HG03571 (cell line): ENCODE data around the gene SIPA1L3.

Experiments
- ATAC-seq: cut with Tn5 transposase; IDR thresholded peaks from one replicate; pipeline ENCODE4 v1.9.1; 2021; ENCODE audit not compliant: unreplicated experiment

The SIPA1L3 gene

GRCh38 chr19:38204728-38205127 lies 297.7 kb downstream of the SIPA1L3 start:
- no peak for ATAC-seq

- ATAC-seq = no peak
These were observed 299.2 kb downstream of the SIPA1L3 start for GRCh38 chr19:38206006-38206745.

GRCh38 chr19:38206928-38207327 lies 299.9 kb downstream of the SIPA1L3 start:
- ATAC-seq = no peak

GRCh38 chr19:38207543-38207942 lies 300.5 kb downstream of the SIPA1L3 start:
- ATAC-seq = no peak

- no peak for ATAC-seq
These were observed 301.6 kb downstream of the SIPA1L3 start for GRCh38 chr19:38208571-38208970.

- ATAC-seq = no peak
These were observed 302.1 kb downstream of the SIPA1L3 start for GRCh38 chr19:38209152-38209551.

- no peak for ATAC-seq
These were observed 302.9 kb downstream of the SIPA1L3 start for GRCh38 chr19:38209671-38210457.

GRCh38 chr19:38210458-38210987 lies 303.5 kb downstream of the SIPA1L3 start:
- no peak for ATAC-seq

GRCh38 chr19:38211151-38211591 lies 304.2 kb downstream of the SIPA1L3 start:
- ATAC-seq = no peak

- ATAC-seq = no peak
These were observed 304.8 kb downstream of the SIPA1L3 start for GRCh38 chr19:38211766-38212165.

GRCh38 chr19:38213469-38213868 lies 306.5 kb downstream of the SIPA1L3 start:
- no peak for ATAC-seq

GRCh38 chr19:38213911-38214625 lies 307.1 kb downstream of the SIPA1L3 start:
- ATAC-seq = no peak

GRCh38 chr19:38216785-38217641 lies 310.0 kb downstream of the SIPA1L3 start:
- no peak for ATAC-seq

- ATAC-seq = no peak
These were observed 311.2 kb downstream of the SIPA1L3 start for GRCh38 chr19:38218204-38218603.

- no peak for ATAC-seq
These were observed 312.2 kb downstream of the SIPA1L3 start for GRCh38 chr19:38219221-38219620.

- no peak for ATAC-seq
These were observed 314.4 kb downstream of the SIPA1L3 start for GRCh38 chr19:38221421-38221820.

GRCh38 chr19:38221919-38222830 lies 315.2 kb downstream of the SIPA1L3 start:
- no peak for ATAC-seq

GRCh38 chr19:38223119-38223523 lies 316.1 kb downstream of the SIPA1L3 start:
- no peak for ATAC-seq

- ATAC-seq = no peak
These were observed 316.6 kb downstream of the SIPA1L3 start for GRCh38 chr19:38223617-38224013.
